K562 (cell line): Measurements from ENCODE around the gene ZNF276.

Experiments
- CBX2 ChIP-seq: fragments of 200-600 bp; sonication (generic); IDR thresholded peaks from one replicate; pipeline ENCODE4 v1.6.1; 2012; ENCODE audit warnings: mild to moderate bottlenecking, low read length, inconsistent platforms; ENCODE audit not compliant: insufficient read depth, poor library complexity, severe bottlenecking
- HMGN3 ChIP-seq: IDR thresholded peaks from 2 replicates; pipeline ENCODE4 v1.6.1; 2011; ENCODE audit warnings: borderline replicate concordance, low read depth, mild to moderate bottlenecking, mixed read lengths, low read length; ENCODE audit not compliant: insufficient read length; ENCODE audit errors: extremely low read depth
- MTA1 ChIP-seq: fragments of 450-650 bp; IDR thresholded peaks from 2 replicates; pipeline ENCODE4 v1.6.1; 2017; ENCODE audit warnings: borderline replicate concordance
- MXI1 ChIP-seq: IDR thresholded peaks from 2 replicates; pipeline ENCODE4 v1.6.1; 2011; ENCODE audit warnings: low read depth, mild to moderate bottlenecking, improper control_type of control experiment, low read length
- NCOA2 ChIP-seq, 2 experiments: fragments of 450-650 bp; IDR thresholded peaks; 2 replicates each; pipeline ENCODE4 v1.6.1; 2018; ENCODE audit warnings: mild to moderate bottlenecking in 2 of 2, moderate library complexity in 1 of 2; ENCODE audit not compliant: partially characterized antibody in 2 of 2
- NR1H2 ChIP-seq: sonication (generic); formaldehyde crosslinking; IDR thresholded peaks from 2 replicates; pipeline ENCODE4 v1.4.0; 2020; ENCODE audit warnings: mild to moderate bottlenecking, missing genetic modification reagents
- POLR2A ChIP-seq: fragments of 450-650 bp; conservative IDR thresholded peaks from 2 replicates; pipeline ENCODE4 v1.6.1; 2016
- SIN3A ChIP-seq, 2 experiments: fragments of 150-350 bp in 1 of 2; IDR thresholded peaks; 2 replicates each; pipeline ENCODE4 v1.6.1; 2011 to 2016; ENCODE audit warnings: borderline replicate concordance in 2 of 2, low read depth in 2 of 2, low read length in 2 of 2, mild to moderate bottlenecking in 2 of 2, moderate library complexity in 2 of 2; ENCODE audit not compliant: control insufficient read depth in 1 of 2
- SMC3 ChIP-seq: conservative IDR thresholded peaks from 2 replicates; pipeline ENCODE4 v1.6.1; 2011; ENCODE audit warnings: low read depth, low read length, improper control_type of control experiment; ENCODE audit not compliant: insufficient read depth
- ZNF224 ChIP-seq: sonication (generic); formaldehyde crosslinking; IDR thresholded peaks from 2 replicates; pipeline ENCODE4 v1.8.0; 2022; ENCODE audit warnings: mild to moderate bottlenecking, missing genetic modification reagents

GRCh38 chr16:89746043-89746442, 24.7 kb downstream of the ZNF276 start:
- TF ChIP-seq CBX2: no peak
- no peak for TF ChIP-seq MTA1
- no peak for TF ChIP-seq POLR2A
- TF ChIP-seq ZNF224: no peak
- no peak for TF ChIP-seq NCOA2 (IDR thresholded peaks at IDR 0.05; ENCODE audit: partially characterized antibody in 2 of 2)
- TF ChIP-seq MXI1: no peak
- TF ChIP-seq NR1H2 (CRISPR knock-in tag): no peak
- no peak for TF ChIP-seq SMC3
- TF ChIP-seq HMGN3: no peak
- TF ChIP-seq SIN3A (IDR thresholded peaks at IDR 0.05; ENCODE audit: borderline replicate concordance in 2 of 2, control insufficient read depth in 1 of 2, low read depth in 2 of 2, low read length in 2 of 2): no peak
